HS-27A (cell line): ENCODE data around the gene PODXL2.
A peak's percentile ranks its signal among the peaks of the same experiment; 100 is the strongest.
"Not testable (repeated sequence)": the region's sequence is repeated elsewhere in the genome, so short reads cannot be mapped to it uniquely, and the experiment has no call there.

Experiments used
- DNase-seq: peaks from one replicate; pipeline ENCODE4 v3.0.0-alpha.2; 2012; ENCODE audit warnings: low read depth, missing footprints

The PODXL2 gene

GRCh38 chr3:127691489-127691888 is 62.5 kb downstream of the PODXL2 start:
- no peak for DNase-seq

GRCh38 chr3:127691974-127692373 is 63.0 kb downstream of the PODXL2 start:
- no peak for DNase-seq

- DNase-seq: no peak
These were observed 63.7 kb downstream of the PODXL2 start for GRCh38 chr3:127692501-127693335.

- DNase-seq: no peak
These were observed 64.4 kb downstream of the PODXL2 start for GRCh38 chr3:127693336-127693843.

- no peak for DNase-seq
These were observed 65.7 kb downstream of the PODXL2 start for GRCh38 chr3:127694467-127695215.

- peak; percentile 75 for DNase-seq
These were observed 68.7 kb downstream of the PODXL2 start for GRCh38 chr3:127697551-127698240.

GRCh38 chr3:127698286-127698685 is 69.3 kb downstream of the PODXL2 start:
- DNase-seq: no peak

- DNase-seq: no peak
These were observed 69.9 kb downstream of the PODXL2 start for GRCh38 chr3:127698691-127699415.

- no peak for DNase-seq
These were observed 70.7 kb downstream of the PODXL2 start for GRCh38 chr3:127699416-127700300.

- DNase-seq: no peak
These were observed 71.4 kb downstream of the PODXL2 start for GRCh38 chr3:127700406-127700805.

GRCh38 chr3:127701280-127701911 is 72.4 kb downstream of the PODXL2 start:
- no peak for DNase-seq

GRCh38 chr3:127702151-127702578 is 73.2 kb downstream of the PODXL2 start:
- no peak for DNase-seq

GRCh38 chr3:127704840-127705239 is 75.9 kb downstream of the PODXL2 start:
- DNase-seq: not testable (repeated sequence)

- DNase-seq: no peak
These were observed 77.3 kb downstream of the PODXL2 start for GRCh38 chr3:127706312-127706711.

GRCh38 chr3:127706785-127707351 is 77.9 kb downstream of the PODXL2 start:
- DNase-seq: no peak

- no peak for DNase-seq
These were observed 78.9 kb downstream of the PODXL2 start for GRCh38 chr3:127707851-127708411.

GRCh38 chr3:127708837-127709236 is 79.9 kb downstream of the PODXL2 start:
- no peak for DNase-seq

- no peak for DNase-seq
These were observed 80.5 kb downstream of the PODXL2 start for GRCh38 chr3:127709320-127710060.
